MM.1S (cell line): ENCODE data around the gene STON2.

ENCODE experiments used
- DNase-seq: peaks from one replicate; pipeline ENCODE4 v3.0.0-alpha.2; 2015
- H2AFZ ChIP-seq: fragments of 300-600 bp; sonication (generic); 2 replicates; pipeline ENCODE4 v1.6.0; 2016; ENCODE audit warnings: antibody characterized with exemption, low read length
- H3F3A ChIP-seq: fragments of 300-600 bp; sonication (generic); 2 replicates; pipeline ENCODE4 v1.6.1; 2016; ENCODE audit warnings: mild to moderate bottlenecking, antibody characterized with exemption, low read length, moderate library complexity, mixed read lengths; ENCODE audit not compliant: insufficient read depth
- H3K27ac ChIP-seq: fragments of 300-600 bp; sonication (generic); 2 replicates; pipeline ENCODE4 v1.5.1; 2016; ENCODE audit warnings: mild to moderate bottlenecking, low read length
- H3K27me3 ChIP-seq: fragments of 300-600 bp; sonication (generic); replicated peaks from 2 replicates; pipeline ENCODE4 v1.6.0; 2016; ENCODE audit warnings: low read length; ENCODE audit not compliant: insufficient read depth
- H3K36me3 ChIP-seq: fragments of 300-600 bp; sonication (generic); replicated peaks from 2 replicates; pipeline ENCODE4 v1.6.1; 2016; ENCODE audit warnings: mild to moderate bottlenecking, low read length, mixed read lengths; ENCODE audit not compliant: insufficient read depth
- H3K4me1 ChIP-seq: fragments of 300-600 bp; sonication (generic); 2 replicates; pipeline ENCODE4 v1.6.1; 2016; ENCODE audit warnings: low read length, mixed read lengths
- H3K4me2 ChIP-seq: fragments of 300-600 bp; sonication (generic); 2 replicates; pipeline ENCODE4 v1.6.0; 2016; ENCODE audit warnings: low read depth, low read length
- H3K4me3 ChIP-seq: fragments of 300-600 bp; sonication (generic); 2 replicates; pipeline ENCODE4 v1.5.1; 2016; ENCODE audit warnings: low read length, mixed read lengths
- H3K79me2 ChIP-seq: fragments of 300-600 bp; sonication (generic); 2 replicates; pipeline ENCODE4 v1.6.1; 2016; ENCODE audit warnings: mixed run types, low read length, mixed read lengths
- H3K9ac ChIP-seq: fragments of 300-600 bp; sonication (generic); 2 replicates; pipeline ENCODE4 v1.6.1; 2016; ENCODE audit warnings: low read length, mixed read lengths
- H3K9me2 ChIP-seq: fragments of 300-600 bp; sonication (generic); replicated peaks from 2 replicates; pipeline ENCODE4 v1.6.1; 2016; ENCODE audit warnings: mild to moderate bottlenecking, low read length, mixed read lengths; ENCODE audit not compliant: insufficient read depth
- H3K9me3 ChIP-seq: fragments of 300-600 bp; sonication (generic); replicated peaks from 2 replicates; pipeline ENCODE4 v1.6.1; 2016; ENCODE audit warnings: mild to moderate bottlenecking, low read length, mixed read lengths; ENCODE audit not compliant: insufficient read depth
- H4K20me1 ChIP-seq: fragments of 300-600 bp; sonication (generic); 2 replicates; pipeline ENCODE4 v1.6.1; 2016; ENCODE audit warnings: mild to moderate bottlenecking, low read length, moderate library complexity, mixed read lengths; ENCODE audit not compliant: insufficient read depth
- CTCF ChIP-seq: fragments of 300-600 bp; sonication (generic); IDR thresholded peaks from 2 replicates; pipeline ENCODE4 v1.5.1; 2016; ENCODE audit warnings: antibody characterized with exemption, low read length, mixed read lengths
- EZH2 ChIP-seq: fragments of 300-600 bp; sonication (generic); optimal IDR thresholded peaks from 2 replicates; pipeline ENCODE3; 2017; ENCODE audit warnings: low read depth, mild to moderate bottlenecking, antibody characterized with exemption, low read length, mixed read lengths
- EZH2phosphoT487 ChIP-seq: fragments of 300-600 bp; sonication (generic); IDR thresholded peaks from 2 replicates; pipeline ENCODE4 v1.6.1; 2018; ENCODE audit warnings: antibody characterized with exemption, low read length

The STON2 gene

GRCh38 chr14:81220830-81221578, 179.1 kb downstream of the STON2 start, which contains the start of gene GTF2A1:
GTF2A1 (minus strand) TSS chr14:81220959; CDS start chr14:81220518, 441 bp downstream.
- Histone ChIP-seq H3K27me3 (no peaks in the 10 kb centered on the region), H3K9me2 (no peaks in the 10 kb centered on the region), H2AFZ (peak within 1 kb of the TSS; percentile 70), H3K36me3 (no peaks in the 10 kb centered on the region), H3K4me2 (peak within 1 kb of the TSS; percentile 73), H3K79me2 (peaks cover 30% of the 10 kb centered on the region), H3K27ac (peak within 1 kb of the TSS; percentile 100), H3K4me1 (0 out of 2 replicates have a peak, but pooled peaks cover 5% of the 10 kb centered on the region), H3K9ac (peak within 1 kb of the TSS; percentile 95), H3F3A (peaks cover 15% of the 10 kb centered on the region), H3K9me3 (no peaks in the 10 kb centered on the region), H3K4me3 (peak within 1 kb of the TSS; percentile 75), H4K20me1 (no peaks in the 10 kb centered on the region)
- peak; percentile 89 for DNase-seq
- TF ChIP-seq EZH2 (no peak), EZH2phosphoT487 (no peak), CTCF (no peak)

GRCh38 chr14:81220580-81220829, 179.6 kb downstream of the STON2 start:
- Histone ChIP-seq H3F3A (peaks cover 15% of the 10 kb centered on the region), H3K9ac (peak overlapping the region; percentile 90), H3K9me3 (no peaks in the 10 kb centered on the region), H3K79me2 (peaks cover 35% of the 10 kb centered on the region), H4K20me1 (no peaks in the 10 kb centered on the region), H2AFZ (no peak overlapping the region), H3K27ac (peak overlapping the region; percentile 89), H3K4me3 (peak overlapping the region; percentile 67), H3K36me3 (no peaks in the 10 kb centered on the region), H3K9me2 (no peaks in the 10 kb centered on the region), H3K4me1 (0 out of 2 replicates have a peak, but pooled peaks cover 5% of the 10 kb centered on the region), H3K4me2 (no peak overlapping the region; the same call in 1 of the 2 replicates), H3K27me3 (no peaks in the 10 kb centered on the region)
- TF ChIP-seq EZH2phosphoT487 = no peak
- TF ChIP-seq CTCF = no peak
- TF ChIP-seq EZH2 = no peak
- DNase-seq = no peak

- peak; percentile 13 for DNase-seq
- Histone ChIP-seq H3K79me2 (peaks cover 40% of the 10 kb centered on the region), H2AFZ (no peak overlapping the region), H3K4me2 (peak overlapping the region; percentile 57; the same call in 1 of the 2 replicates), H3K4me3 (peak overlapping the region; percentile 75), H3K27me3 (no peaks in the 10 kb centered on the region), H4K20me1 (no peaks in the 10 kb centered on the region), H3K27ac (peak overlapping the region; percentile 98), H3K4me1 (0 out of 2 replicates have a peak, but pooled peaks cover 5% of the 10 kb centered on the region), H3K36me3 (no peaks in the 10 kb centered on the region), H3K9me2 (no peaks in the 10 kb centered on the region), H3K9me3 (no peaks in the 10 kb centered on the region), H3K9ac (peak overlapping the region; percentile 95), H3F3A (peaks cover 15% of the 10 kb centered on the region)
- TF ChIP-seq EZH2 = no peak
- TF ChIP-seq EZH2phosphoT487 = no peak
- TF ChIP-seq CTCF = no peak
Measured at GRCh38 chr14:81219759-81220579, 180.2 kb downstream of the STON2 start.
